ENCODE data around the gene ZNF738. TPM values are rescaled to one million over a fixed set of nuclear protein-coding genes. Genes with fewer than 3 reads are reported as not detected.
A peak's percentile ranks its signal among the peaks of the same experiment; 100 is the strongest.

Gene ZNF738
- total RNA-seq, 2 donors from 2014 or later: 6.3 to 13.1 TPM

GRCh38 chr19:21383980-21384582 lies 25.3 kb downstream of the ZNF738 start:
- Histone ChIP-seq H3K4me1 (replicated peaks) (no peaks in the 10 kb centered on the region), H3K36me3 (no peaks in the 10 kb centered on the region), H3K27ac (no peak overlapping the region), H3K4me3 (no peak overlapping the region), H3K27me3 (replicated peaks; ENCODE audit: insufficient read depth) (no peaks in the 10 kb centered on the region), H3K9me3 (no peaks in the 10 kb centered on the region)
- 97% methylated on average over 4 of the region's 4 CpGs for WGBS
- DNase-seq (ENCODE audit: low spot score): no peak
- TF ChIP-seq POLR2A (IDR thresholded peaks at IDR 0.05) (no peak), CTCF (IDR thresholded peaks at IDR 0.05) (no peak)
- intact Hi-C loops (cut with DNase I): no loop called here

- Histone ChIP-seq H3K27me3 (replicated peaks; ENCODE audit: insufficient read depth) (no peaks in the 10 kb centered on the region), H3K4me1 (replicated peaks) (no peaks in the 10 kb centered on the region), H3K9me3 (no peaks in the 10 kb centered on the region), H3K4me3 (no peak overlapping the region), H3K36me3 (peaks cover 0 to 5% of the 10 kb centered on the region in 2 donors), H3K27ac (no peak overlapping the region)
- intact Hi-C loops (cut with DNase I): no loop called here
- WGBS: 95% methylated on average over 10 of the region's 10 CpGs
- no peak for DNase-seq (ENCODE audit: low spot score)
- no peak for TF ChIP-seq CTCF (IDR thresholded peaks at IDR 0.05)
- TF ChIP-seq POLR2AphosphoS5 (IDR thresholded peaks at IDR 0.05): no peak
- TF ChIP-seq POLR2A (IDR thresholded peaks at IDR 0.05): no peak
Observed at GRCh38 chr19:21396121-21396520, 37.3 kb downstream of the ZNF738 start.

GRCh38 chr19:21396893-21397572 lies 38.2 kb downstream of the ZNF738 start, which contains the start of gene ZNF493:
Gene ZNF493, plus strand, starts transcription at chr19:21397133. Its CDS starts 105 bp downstream, at chr19:21397238.
- no peaks in the 10 kb centered on the region for H3K27me3 ChIP-seq (replicated peaks; ENCODE audit: insufficient read depth)
- H3K4me1 ChIP-seq (replicated peaks): no peaks in the 10 kb centered on the region
- under 1% methylated on average over 31 of the region's 31 CpGs for WGBS
- DNase-seq (ENCODE audit: low spot score): peak; percentile 96
- no peaks in the 10 kb centered on the region for H3K9me3 ChIP-seq
- H3K27ac ChIP-seq: peak within 1 kb of the TSS; percentile 74 to 79
- intact Hi-C loops (cut with DNase I): no loop called here
- peaks cover 0 to 5% of the 10 kb centered on the region in 2 donors for H3K36me3 ChIP-seq
- peak within 1 kb of the TSS; percentile 58 to 71 for H3K4me3 ChIP-seq
- TF ChIP-seq POLR2A (IDR thresholded peaks at IDR 0.05) (peak; percentile 73), CTCF (IDR thresholded peaks at IDR 0.05) (no peak), POLR2AphosphoS5 (IDR thresholded peaks at IDR 0.05) (peak; percentile 95)

GRCh38 chr19:21398851-21399250 lies 40.1 kb downstream of the ZNF738 start:
- WGBS: 98% methylated on average over 5 of the region's 5 CpGs
- Histone ChIP-seq H3K36me3 (peaks cover 0 to 5% of the 10 kb centered on the region in 2 donors), H3K27ac (no peak overlapping the region), H3K9me3 (no peaks in the 10 kb centered on the region), H3K4me1 (replicated peaks) (no peaks in the 10 kb centered on the region), H3K4me3 (no peak overlapping the region), H3K27me3 (replicated peaks; ENCODE audit: insufficient read depth) (no peaks in the 10 kb centered on the region)
- intact Hi-C loops (cut with DNase I): no loop called here
- TF ChIP-seq POLR2A (IDR thresholded peaks at IDR 0.05) (no peak), CTCF (IDR thresholded peaks at IDR 0.05) (no peak), POLR2AphosphoS5 (IDR thresholded peaks at IDR 0.05) (no peak)
- DNase-seq (ENCODE audit: low spot score): no peak

All from prostate gland (tissue), 2 donors.